Trophoblast cell (in vitro differentiated cells and primary cell): ENCODE measurements around the gene RNF26.

Experiments used
- DNase-seq, 2 donors: peaks; one replicate each; pipeline ENCODE4 v3.0.0-alpha.2; 2016
- H2AFZ ChIP-seq: 2 replicates; pipeline ENCODE4 v1.6.1; 2013; ENCODE audit warnings: low read length, moderate library complexity, mild to moderate bottlenecking; ENCODE audit not compliant: insufficient read depth, poor library complexity
- H2AK5ac ChIP-seq: 2 replicates; pipeline ENCODE4 v1.6.1; 2013; ENCODE audit warnings: mild to moderate bottlenecking, low read length
- H2BK120ac ChIP-seq: 2 replicates; pipeline ENCODE4 v1.6.1; 2013; ENCODE audit warnings: low read length, mild to moderate bottlenecking, moderate library complexity; ENCODE audit not compliant: insufficient read depth, poor library complexity
- H2BK12ac ChIP-seq: 2 replicates; pipeline ENCODE4 v1.6.1; 2013; ENCODE audit warnings: mild to moderate bottlenecking, low read length, moderate library complexity
- H2BK5ac ChIP-seq: 2 replicates; pipeline ENCODE4 v1.6.1; 2013; ENCODE audit warnings: low read length, low read depth, moderate library complexity, mild to moderate bottlenecking; ENCODE audit not compliant: poor library complexity
- H3K14ac ChIP-seq: 2 replicates; pipeline ENCODE4 v1.6.1; 2013; ENCODE audit warnings: mild to moderate bottlenecking, low read length
- H3K18ac ChIP-seq: 2 replicates; pipeline ENCODE4 v1.6.1; 2013; ENCODE audit warnings: mild to moderate bottlenecking, low read length
- H3K23ac ChIP-seq: 2 replicates; pipeline ENCODE4 v1.6.1; 2013; ENCODE audit warnings: low read length
- H3K27ac ChIP-seq: 2 replicates; pipeline ENCODE4 v1.5.1; 2013; ENCODE audit warnings: low read depth, mild to moderate bottlenecking, inconsistent platforms, low read length, moderate library complexity
- H3K27me3 ChIP-seq: 2 replicates; pipeline ENCODE4 v1.6.1; 2013; ENCODE audit warnings: inconsistent platforms, mild to moderate bottlenecking, low read length, moderate library complexity; ENCODE audit not compliant: insufficient read depth
- H3K36me3 ChIP-seq, 2 experiments: 1 replicate in 1 of 2; 2 replicates in 1 of 2; pipeline ENCODE4 v1.6.1; 2013; ENCODE audit warnings: low read length in 2 of 2, mild to moderate bottlenecking in 2 of 2, moderate library complexity in 1 of 2; ENCODE audit not compliant: insufficient read depth in 2 of 2, control insufficient read depth in 1 of 2
- H3K4ac ChIP-seq: 2 replicates; pipeline ENCODE4 v1.6.1; 2013; ENCODE audit warnings: low read depth, mild to moderate bottlenecking, low read length, moderate library complexity
- H3K4me1 ChIP-seq, 2 experiments: 1 replicate in 1 of 2; 2 replicates in 1 of 2; pipeline ENCODE4 v1.6.1; 2013; ENCODE audit warnings: low read length in 2 of 2, mild to moderate bottlenecking in 2 of 2, moderate library complexity in 1 of 2; ENCODE audit not compliant: insufficient read depth in 2 of 2, control insufficient read depth in 1 of 2
- H3K4me2 ChIP-seq: 2 replicates; pipeline ENCODE4 v1.6.1; 2013; ENCODE audit warnings: inconsistent platforms, mild to moderate bottlenecking, low read length, moderate library complexity
- H3K4me3 ChIP-seq: 2 replicates; pipeline ENCODE4 v1.5.1; 2013; ENCODE audit warnings: mild to moderate bottlenecking, low read depth, low read length, inconsistent platforms
- H3K79me1 ChIP-seq: one replicate; pipeline ENCODE4 v1.6.1; 2013; ENCODE audit warnings: low read length
- H3K79me2 ChIP-seq: 2 replicates; pipeline ENCODE4 v1.6.1; 2013; ENCODE audit warnings: low read length, mild to moderate bottlenecking; ENCODE audit not compliant: control insufficient read depth, insufficient read depth, poor library complexity
- H3K9ac ChIP-seq: 2 replicates; pipeline ENCODE4 v1.6.1; 2013; ENCODE audit warnings: mild to moderate bottlenecking, low read length
- H3K9me3 ChIP-seq: 2 replicates; pipeline ENCODE4 v1.6.1; 2013; ENCODE audit warnings: low read depth, mild to moderate bottlenecking, control low read depth, inconsistent platforms, low read length; ENCODE audit not compliant: insufficient read depth
- H4K12ac ChIP-seq: 2 replicates; pipeline ENCODE4 v1.6.1; 2013; ENCODE audit warnings: low read depth, mild to moderate bottlenecking, low read length, moderate library complexity
- H4K8ac ChIP-seq: 2 replicates; pipeline ENCODE4 v1.6.1; 2013; ENCODE audit warnings: low read depth, mild to moderate bottlenecking, low read length, moderate library complexity
- H4K91ac ChIP-seq: one replicate; pipeline ENCODE4 v1.6.1; 2013; ENCODE audit warnings: low read depth, mild to moderate bottlenecking, low read length, moderate library complexity
- WGBS: extraction: QIAGEN DNeasy Blood & Tissue Kit; methylation state at CpG from one replicate; pipeline ENCODE4 v1.1.7; 2013; ENCODE audit warnings: missing lambda C conversion rate; ENCODE audit not compliant: insufficient read length, insufficient coverage; ENCODE audit errors: extremely low coverage; 5-methylcytosine and 5-hydroxymethylcytosine counted together

The RNF26 gene

DNA sequence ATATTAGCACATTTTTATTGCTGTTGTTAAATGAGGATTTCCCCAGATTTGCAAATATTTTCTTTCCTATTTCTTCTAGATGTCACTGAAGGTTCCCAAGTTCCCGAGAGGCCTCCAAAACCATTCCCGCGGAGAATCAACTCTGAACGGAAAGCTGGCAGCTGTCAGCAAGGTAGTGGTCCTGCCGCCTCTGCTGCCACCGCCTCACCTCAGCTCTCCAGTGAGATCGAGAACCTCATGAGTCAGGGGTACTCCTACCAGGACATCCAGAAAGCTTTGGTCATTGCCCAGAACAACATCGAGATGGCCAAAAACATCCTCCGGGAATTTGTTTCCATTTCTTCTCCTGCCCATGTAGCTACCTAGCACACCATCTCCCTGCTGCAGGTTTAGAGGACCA is 34.9 kb upstream of the RNF26 start:
- no peak overlapping the region for H4K91ac ChIP-seq
- no peak overlapping the region for H3K14ac ChIP-seq
- H2AK5ac ChIP-seq = no peak overlapping the region
- H3K27ac ChIP-seq = no peak overlapping the region
- H3K4me3 ChIP-seq = no peak overlapping the region
- no peaks in the 10 kb centered on the region for H3K79me2 ChIP-seq
- H3K9me3 ChIP-seq = no peaks in the 10 kb centered on the region
- H3K79me1 ChIP-seq = no peaks in the 10 kb centered on the region
- H3K9ac ChIP-seq = no peak overlapping the region
- H2AFZ ChIP-seq = no peak overlapping the region
- no peak overlapping the region for H3K18ac ChIP-seq
- H2BK120ac ChIP-seq = no peak overlapping the region
- H2BK5ac ChIP-seq = no peak overlapping the region
- no CpG with 5 or more reads among the region's 9 CpGs for WGBS
- no peak overlapping the region for H4K12ac ChIP-seq
- no peak overlapping the region for H3K4me2 ChIP-seq
- no peak for DNase-seq
- no peaks in the 10 kb centered on the region for H3K4me1 ChIP-seq
- H4K8ac ChIP-seq = no peak overlapping the region
- H3K36me3 ChIP-seq = peaks cover 20 to 48% of the 10 kb centered on the region in 2 experiments
- no peak overlapping the region for H2BK12ac ChIP-seq
- no peak overlapping the region for H3K4ac ChIP-seq
- no peaks in the 10 kb centered on the region for H3K27me3 ChIP-seq
- no peak overlapping the region for H3K23ac ChIP-seq

DNA sequence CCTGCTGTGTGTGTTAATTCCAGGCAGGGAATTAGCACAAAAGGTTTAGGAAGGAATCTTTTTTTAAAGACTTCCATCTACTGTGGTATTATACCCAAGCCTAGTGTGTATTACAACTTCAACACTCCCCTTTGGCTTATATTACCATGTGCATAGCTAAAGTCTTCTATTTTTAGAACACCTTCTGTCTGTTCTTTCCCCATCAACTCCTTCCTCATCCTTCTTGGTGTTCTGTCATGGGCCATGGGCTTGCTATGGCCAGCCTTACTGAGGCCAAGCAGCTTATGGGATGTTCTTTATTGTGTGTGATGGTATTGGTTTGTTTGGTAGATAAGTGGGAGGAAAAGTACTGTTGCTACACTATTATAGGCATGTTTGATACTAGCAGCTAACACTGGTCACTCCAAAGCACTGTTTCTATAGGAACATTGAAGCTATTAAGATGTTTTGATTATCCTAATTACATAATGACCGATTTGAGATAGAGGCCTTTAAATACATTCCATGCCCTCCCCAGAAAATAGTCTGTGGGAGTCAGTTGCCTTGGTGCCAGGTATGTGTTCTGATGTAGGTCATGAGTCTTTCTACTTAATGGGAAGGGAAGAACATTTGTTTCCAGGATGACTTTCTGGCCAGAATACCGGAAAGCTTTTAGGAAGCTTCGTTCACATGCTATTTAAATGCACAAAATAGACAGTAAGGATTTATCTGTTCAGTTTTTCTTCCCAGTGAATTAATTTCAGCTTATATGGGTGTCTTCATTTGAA is 33.9 kb upstream of the RNF26 start:
- Histone ChIP-seq H3K79me1 (no peaks in the 10 kb centered on the region), H3K79me2 (no peaks in the 10 kb centered on the region), H2BK5ac (no peak overlapping the region), H4K8ac (no peak overlapping the region), H3K9me3 (no peaks in the 10 kb centered on the region), H3K27me3 (no peaks in the 10 kb centered on the region), H2BK120ac (no peak overlapping the region), H2AFZ (no peak overlapping the region), H3K4ac (no peak overlapping the region), H4K91ac (no peak overlapping the region), H3K14ac (no peak overlapping the region), H3K18ac (no peak overlapping the region), H3K4me3 (no peak overlapping the region), H3K23ac (no peak overlapping the region), H3K36me3 (peaks cover 23 to 55% of the 10 kb centered on the region in 2 experiments), H2AK5ac (no peak overlapping the region), H3K9ac (no peak overlapping the region), H3K27ac (no peak overlapping the region), H2BK12ac (no peak overlapping the region), H3K4me2 (no peak overlapping the region), H3K4me1 (no peaks in the 10 kb centered on the region), H4K12ac (no peak overlapping the region)
- WGBS = no CpG with 5 or more reads among the region's 3 CpGs
- no peak for DNase-seq

DNA sequence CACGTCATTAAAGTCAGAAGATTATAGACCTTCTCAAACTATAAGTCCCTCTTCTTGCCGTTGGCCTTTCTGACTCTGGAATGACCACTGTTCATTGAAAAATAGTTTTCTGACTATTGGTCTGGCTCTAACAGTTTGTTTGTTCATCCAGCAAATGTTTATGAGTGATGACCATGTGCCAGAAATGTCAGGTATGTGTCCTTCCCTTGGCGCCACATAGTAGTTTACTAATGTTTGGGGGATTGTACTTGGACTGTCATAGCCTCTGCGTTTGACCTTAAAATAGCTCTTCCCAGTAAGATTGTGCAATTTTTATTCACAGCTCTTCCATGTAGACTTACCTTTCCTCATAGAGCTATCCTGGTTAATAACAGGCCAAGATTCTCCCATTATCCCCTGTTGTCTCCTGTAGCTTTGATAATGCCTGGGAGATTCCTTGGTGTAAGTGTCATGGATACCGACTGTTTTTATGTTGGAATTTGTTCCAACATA is 31.1 kb upstream of the RNF26 start:
- H2AK5ac ChIP-seq = no peak overlapping the region
- H4K12ac ChIP-seq = no peak overlapping the region
- H3K4ac ChIP-seq = no peak overlapping the region
- no peak overlapping the region for H3K14ac ChIP-seq
- no peak overlapping the region for H2BK5ac ChIP-seq
- no peak overlapping the region for H4K91ac ChIP-seq
- H3K9me3 ChIP-seq = no peaks in the 10 kb centered on the region
- H3K36me3 ChIP-seq = peaks cover 26 to 53% of the 10 kb centered on the region in 2 experiments
- no peak overlapping the region for H2BK120ac ChIP-seq
- no peaks in the 10 kb centered on the region for H3K27me3 ChIP-seq
- no peak overlapping the region for H2BK12ac ChIP-seq
- H3K27ac ChIP-seq = no peak overlapping the region
- WGBS = no CpG with 5 or more reads among the region's 5 CpGs
- H3K4me2 ChIP-seq = no peak overlapping the region
- H3K18ac ChIP-seq = no peak overlapping the region
- peak; percentile 73 to 87 for DNase-seq
- no peak overlapping the region for H4K8ac ChIP-seq
- no peaks in the 10 kb centered on the region for H3K79me1 ChIP-seq
- no peaks in the 10 kb centered on the region for H3K79me2 ChIP-seq
- H3K4me3 ChIP-seq = no peak overlapping the region
- H2AFZ ChIP-seq = no peak overlapping the region
- H3K23ac ChIP-seq = no peak overlapping the region
- no peaks in the 10 kb centered on the region for H3K4me1 ChIP-seq
- no peak overlapping the region for H3K9ac ChIP-seq

DNA sequence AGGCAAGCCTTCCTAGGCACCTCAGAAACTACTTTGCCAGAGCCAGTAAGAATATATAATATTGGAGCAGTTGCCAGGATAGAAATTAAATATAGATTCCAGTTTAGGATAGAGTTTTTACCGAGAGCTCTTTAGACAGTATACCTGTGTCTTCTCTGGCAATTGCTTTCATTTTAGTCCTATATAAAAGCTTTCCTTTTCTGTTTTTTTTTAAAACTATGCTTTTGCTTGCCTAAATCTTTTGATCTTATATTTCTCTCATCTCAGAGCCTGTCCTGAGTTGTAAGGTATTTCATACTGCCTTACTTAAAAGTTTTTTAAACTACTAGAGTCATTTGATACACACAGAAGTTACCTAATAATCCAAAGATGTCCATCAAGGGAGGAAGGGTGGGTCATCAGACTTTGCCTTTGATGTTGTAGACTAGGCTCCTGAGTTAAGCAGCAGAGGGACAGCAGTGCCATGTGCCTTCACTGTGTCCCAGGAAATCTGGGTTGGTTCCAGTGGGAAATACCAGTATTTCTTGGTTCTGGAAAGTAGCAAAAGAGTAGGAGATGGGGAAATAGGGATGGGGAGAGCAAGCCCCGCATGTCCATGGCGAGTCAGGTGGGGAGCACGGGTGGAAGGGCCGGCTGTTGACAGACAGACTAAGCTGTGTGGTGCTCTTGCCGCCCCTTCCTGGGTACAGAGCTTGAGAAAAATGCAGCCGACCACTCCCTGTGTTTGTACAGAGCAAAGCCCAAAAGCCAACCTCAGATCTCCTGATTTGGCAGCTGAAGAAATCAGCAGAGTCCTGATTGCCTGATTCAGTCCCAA is 28.6 kb upstream of the RNF26 start:
- no peak overlapping the region for H4K91ac ChIP-seq
- H3K79me1 ChIP-seq = no peaks in the 10 kb centered on the region
- H4K8ac ChIP-seq = no peak overlapping the region
- no peak overlapping the region for H3K4ac ChIP-seq
- H3K9ac ChIP-seq = no peak overlapping the region
- H2BK5ac ChIP-seq = no peak overlapping the region
- DNase-seq = no peak
- no CpG with 5 or more reads among the region's 7 CpGs for WGBS
- H3K23ac ChIP-seq = no peak overlapping the region
- H2BK12ac ChIP-seq = no peak overlapping the region
- no peak overlapping the region for H3K27ac ChIP-seq
- H2AK5ac ChIP-seq = no peak overlapping the region
- H3K18ac ChIP-seq = no peak overlapping the region
- no peaks in the 10 kb centered on the region for H3K27me3 ChIP-seq
- H3K14ac ChIP-seq = no peak overlapping the region
- no peak overlapping the region for H3K4me2 ChIP-seq
- no peaks in the 10 kb centered on the region for H3K79me2 ChIP-seq
- peaks cover 39 to 59% of the 10 kb centered on the region in 2 experiments for H3K36me3 ChIP-seq
- no peak overlapping the region for H4K12ac ChIP-seq
- H2AFZ ChIP-seq = no peak overlapping the region
- H3K4me3 ChIP-seq = no peak overlapping the region
- H2BK120ac ChIP-seq = no peak overlapping the region
- H3K4me1 ChIP-seq = no peaks in the 10 kb centered on the region
- no peaks in the 10 kb centered on the region for H3K9me3 ChIP-seq
